GM10248 (cell line): Measurements from ENCODE around the gene BRMS1.
"Not testable (repeated sequence)": the region's sequence is repeated elsewhere in the genome, so short reads cannot be mapped to it uniquely, and the experiment has no call there.

ENCODE experiments used
- CTCF ChIA-PET: fragments of 300-600 bp; sonication (Branson Sonifier 250); formaldehyde crosslinking; extraction: SDS; loops from one replicate; lab custom pipeline; 2021; ENCODE audit warnings: antibody characterized with exemption; lab: Yijun Ruan, JAX
- POLR2A ChIA-PET: fragments of 350-650 bp; sonication (Branson Sonifier 250); formaldehyde crosslinking; extraction: SDS; loops from one replicate; lab custom pipeline; 2020; ENCODE audit warnings: antibody characterized with exemption; lab: Yijun Ruan, JAX
- DNase-seq: peaks from one replicate; pipeline ENCODE4 v3.0.0; 2012; ENCODE audit errors: extremely low spot score
- CTCF ChIP-seq: IDR thresholded peaks from 2 replicates; pipeline ENCODE4 v1.5.1; 2012; ENCODE audit warnings: mild to moderate bottlenecking, low read depth; ENCODE audit errors: extremely low read depth, missing control alignments, control extremely low read depth

BRMS1 gene

GRCh38 chr11:66322732-66323427 is 22.0 kb downstream of the BRMS1 start:
- TF ChIP-seq CTCF: no peak
- no peak for DNase-seq
- ChIA-PET CTCF (interaction anchor here (1.5 to 1.6 kb wide), 2 partner anchors 12 to 25 kb away, joined by 4 read pairs; no protein-coding TSS in a partner anchor), POLR2A (no interaction called here)

GRCh38 chr11:66321606-66322005 is 23.3 kb downstream of the BRMS1 start:
- ChIA-PET CTCF (interaction anchor here (1.3 to 1.6 kb wide), 3 partner anchors 9 to 24 kb away, joined by 4 read pairs; no protein-coding TSS in a partner anchor), POLR2A (no interaction called here)
- no peak for DNase-seq
- TF ChIP-seq CTCF: no peak

GRCh38 chr11:66320748-66321147 is 24.2 kb downstream of the BRMS1 start:
- DNase-seq, POLR2A ChIA-PET, CTCF ChIA-PET: not testable (repeated sequence)

GRCh38 chr11:66320289-66320688 is 24.6 kb downstream of the BRMS1 start:
- CTCF ChIA-PET, POLR2A ChIA-PET, DNase-seq: not testable (repeated sequence)

- ChIA-PET POLR2A (no interaction called here), CTCF (interaction anchor here (0.9 to 1.5 kb wide), 4 partner anchors 8 to 68 kb away, joined by 3 to 6 read pairs (median 5); no protein-coding TSS in a partner anchor)
- no peak for DNase-seq
- TF ChIP-seq CTCF: no peak
Measured at GRCh38 chr11:66318600-66318970, 26.3 kb downstream of the BRMS1 start.

- TF ChIP-seq CTCF: no peak
- ChIA-PET POLR2A (no interaction called here), CTCF (interaction anchor here (0.9 to 1.5 kb wide), 4 partner anchors 9 to 68 kb away, joined by 3 to 6 read pairs (median 5); no protein-coding TSS in a partner anchor)
- no peak for DNase-seq
Measured at GRCh38 chr11:66317723-66318599, 26.9 kb downstream of the BRMS1 start.

GRCh38 chr11:66317322-66317722 is 27.6 kb downstream of the BRMS1 start:
- DNase-seq: no peak
- ChIA-PET POLR2A (no interaction called here), CTCF (interaction anchor here (1.1 to 1.6 kb wide), 4 partner anchors 11 to 69 kb away, joined by 3 to 6 read pairs (median 4); no protein-coding TSS in a partner anchor)
- no peak for TF ChIP-seq CTCF
